ENCODE measurements around the gene SLC16A6.
"Not testable (repeated sequence)": the region's sequence is repeated elsewhere in the genome, so short reads cannot be mapped to it uniquely, and the experiment has no call there.

Gene SLC16A6

GRCh38 chr17:68247445-68248198, 43.3 kb downstream of the SLC16A6 start, which contains the start of gene AMZ2:
TSS of gene AMZ2 (plus strand) at chr17:68248043. CDS start at chr17:68250188, 2,145 bp downstream.
- peak; percentile 98 for DNase-seq (ENCODE audit: low read depth)

- no peak for DNase-seq (ENCODE audit: low read depth)
Observed at GRCh38 chr17:68246271-68247028, 44.5 kb downstream of the SLC16A6 start.

GRCh38 chr17:68239632-68240366, 51.1 kb downstream of the SLC16A6 start:
- no peak for DNase-seq (ENCODE audit: low read depth)

- no peak for DNase-seq (ENCODE audit: low read depth)
Observed at GRCh38 chr17:68238871-68239253, 52.1 kb downstream of the SLC16A6 start.

GRCh38 chr17:68238164-68238870, 52.6 kb downstream of the SLC16A6 start:
- DNase-seq (ENCODE audit: low read depth) = no peak

GRCh38 chr17:68237369-68238163, 53.4 kb downstream of the SLC16A6 start:
- DNase-seq (ENCODE audit: low read depth) = peak; percentile 28

GRCh38 chr17:68235336-68235791, 55.6 kb downstream of the SLC16A6 start:
- DNase-seq (ENCODE audit: low read depth) = not testable (repeated sequence)

- DNase-seq (ENCODE audit: low read depth) = not testable (repeated sequence)
Observed at GRCh38 chr17:68234726-68235335, 56.1 kb downstream of the SLC16A6 start.

- not testable (repeated sequence) for DNase-seq (ENCODE audit: low read depth)
Observed at GRCh38 chr17:68232741-68233140, 58.2 kb downstream of the SLC16A6 start.

- no peak for DNase-seq (ENCODE audit: low read depth)
Observed at GRCh38 chr17:68231541-68231940, 59.4 kb downstream of the SLC16A6 start.

- DNase-seq (ENCODE audit: low read depth) = not testable (repeated sequence)
Observed at GRCh38 chr17:68231131-68231530, 59.8 kb downstream of the SLC16A6 start.

GRCh38 chr17:68229619-68230018, 61.3 kb downstream of the SLC16A6 start:
- DNase-seq (ENCODE audit: low read depth) = no peak

GRCh38 chr17:68228817-68229570, 61.9 kb downstream of the SLC16A6 start:
- DNase-seq (ENCODE audit: low read depth) = no peak

- DNase-seq (ENCODE audit: low read depth) = not testable (repeated sequence)
Observed at GRCh38 chr17:68228039-68228680, 62.8 kb downstream of the SLC16A6 start.

GRCh38 chr17:68225055-68225454, 65.9 kb downstream of the SLC16A6 start:
- DNase-seq (ENCODE audit: low read depth) = not testable (repeated sequence)

- no peak for DNase-seq (ENCODE audit: low read depth)
Observed at GRCh38 chr17:68222606-68223005, 68.3 kb downstream of the SLC16A6 start.

GRCh38 chr17:68221786-68222185, 69.1 kb downstream of the SLC16A6 start:
- no peak for DNase-seq (ENCODE audit: low read depth)

- not testable (repeated sequence) for DNase-seq (ENCODE audit: low read depth)
Observed at GRCh38 chr17:68220786-68221185, 70.1 kb downstream of the SLC16A6 start.

GRCh38 chr17:68220186-68220585, 70.7 kb downstream of the SLC16A6 start:
- not testable (repeated sequence) for DNase-seq (ENCODE audit: low read depth)
